Endothelial cell of umbilical vein (primary cell): ENCODE results near the gene HOXC5.

Source experiments
- EZH2 ChIP-seq: IDR thresholded peaks from 2 replicates; pipeline ENCODE4 v1.6.1; 2012; ENCODE audit warnings: borderline replicate concordance, low read depth, mild to moderate bottlenecking, moderate library complexity, low read length, inconsistent platforms; ENCODE audit not compliant: severe bottlenecking
- FOS ChIP-seq: IDR thresholded peaks from 2 replicates; pipeline ENCODE4 v1.6.1; 2011; ENCODE audit warnings: mild to moderate bottlenecking, low read length, moderate library complexity, borderline replicate concordance; ENCODE audit not compliant: insufficient read depth
- GATA2 ChIP-seq: IDR thresholded peaks from 2 replicates; pipeline ENCODE4 v1.7.0; 2011; ENCODE audit warnings: low read depth, mild to moderate bottlenecking, moderate library complexity, mixed read lengths, low read length; ENCODE audit not compliant: insufficient read length, insufficient read depth
- JUN ChIP-seq: IDR thresholded peaks from 2 replicates; pipeline ENCODE4 v1.6.1; 2011; ENCODE audit warnings: borderline replicate concordance, low read depth; ENCODE audit not compliant: insufficient read length, insufficient read depth
- MYC ChIP-seq: IDR thresholded peaks from one replicate; pipeline ENCODE4 v1.6.1; 2011; ENCODE audit warnings: mild to moderate bottlenecking, low read depth, low read length
- POLR2A ChIP-seq: IDR thresholded peaks from 2 replicates; pipeline ENCODE4 v1.6.1; 2012; ENCODE audit warnings: low read depth, mild to moderate bottlenecking, control low read depth, low read length
- POLR2AphosphoS5 ChIP-seq: IDR thresholded peaks from 2 replicates; pipeline ENCODE4 v1.6.1; 2012; ENCODE audit warnings: low read depth, mild to moderate bottlenecking, control low read depth, low read length, moderate library complexity; ENCODE audit not compliant: insufficient read depth
- TF ChIP-seq, protein P1 (sequence below), 2 donors: IDR thresholded peaks; 1 replicate in 1 of 2; 2 replicates in 1 of 2; pipeline ENCODE4 v1.5.1; 2011; ENCODE audit warnings: low read length in 2 of 2, mild to moderate bottlenecking in 2 of 2, moderate library complexity in 2 of 2, control low read depth in 1 of 2, inconsistent platforms in 1 of 2, low read depth in 1 of 2; ENCODE audit not compliant: insufficient read depth in 1 of 2; ENCODE audit errors: extremely low read depth in 1 of 2
- TF ChIP-seq, protein P2 (sequence below): IDR thresholded peaks from 2 replicates; pipeline ENCODE4 v1.6.1; 2011; ENCODE audit not compliant: insufficient read depth, insufficient read length

GRCh38 chr12:54052438-54053002, 19.7 kb downstream of the HOXC5 start:
- TF ChIP-seq, protein P1, sequence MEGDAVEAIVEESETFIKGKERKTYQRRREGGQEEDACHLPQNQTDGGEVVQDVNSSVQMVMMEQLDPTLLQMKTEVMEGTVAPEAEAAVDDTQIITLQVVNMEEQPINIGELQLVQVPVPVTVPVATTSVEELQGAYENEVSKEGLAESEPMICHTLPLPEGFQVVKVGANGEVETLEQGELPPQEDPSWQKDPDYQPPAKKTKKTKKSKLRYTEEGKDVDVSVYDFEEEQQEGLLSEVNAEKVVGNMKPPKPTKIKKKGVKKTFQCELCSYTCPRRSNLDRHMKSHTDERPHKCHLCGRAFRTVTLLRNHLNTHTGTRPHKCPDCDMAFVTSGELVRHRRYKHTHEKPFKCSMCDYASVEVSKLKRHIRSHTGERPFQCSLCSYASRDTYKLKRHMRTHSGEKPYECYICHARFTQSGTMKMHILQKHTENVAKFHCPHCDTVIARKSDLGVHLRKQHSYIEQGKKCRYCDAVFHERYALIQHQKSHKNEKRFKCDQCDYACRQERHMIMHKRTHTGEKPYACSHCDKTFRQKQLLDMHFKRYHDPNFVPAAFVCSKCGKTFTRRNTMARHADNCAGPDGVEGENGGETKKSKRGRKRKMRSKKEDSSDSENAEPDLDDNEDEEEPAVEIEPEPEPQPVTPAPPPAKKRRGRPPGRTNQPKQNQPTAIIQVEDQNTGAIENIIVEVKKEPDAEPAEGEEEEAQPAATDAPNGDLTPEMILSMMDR (IDR thresholded peaks at IDR 0.05; ENCODE audit: extremely low read depth in 1 of 2, insufficient read depth in 1 of 2, low read depth in 1 of 2, low read length in 2 of 2): no peak
- no peak for TF ChIP-seq POLR2A
- TF ChIP-seq POLR2AphosphoS5: no peak
- TF ChIP-seq, protein P2, sequence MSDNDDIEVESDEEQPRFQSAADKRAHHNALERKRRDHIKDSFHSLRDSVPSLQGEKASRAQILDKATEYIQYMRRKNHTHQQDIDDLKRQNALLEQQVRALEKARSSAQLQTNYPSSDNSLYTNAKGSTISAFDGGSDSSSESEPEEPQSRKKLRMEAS: no peak
- TF ChIP-seq EZH2: no peak
- no peak for TF ChIP-seq MYC
- TF ChIP-seq FOS: no peak
- no peak for TF ChIP-seq GATA2
- TF ChIP-seq JUN: no peak
